Measurements from ENCODE around the gene ACBD6.

ACBD6 gene

DNA sequence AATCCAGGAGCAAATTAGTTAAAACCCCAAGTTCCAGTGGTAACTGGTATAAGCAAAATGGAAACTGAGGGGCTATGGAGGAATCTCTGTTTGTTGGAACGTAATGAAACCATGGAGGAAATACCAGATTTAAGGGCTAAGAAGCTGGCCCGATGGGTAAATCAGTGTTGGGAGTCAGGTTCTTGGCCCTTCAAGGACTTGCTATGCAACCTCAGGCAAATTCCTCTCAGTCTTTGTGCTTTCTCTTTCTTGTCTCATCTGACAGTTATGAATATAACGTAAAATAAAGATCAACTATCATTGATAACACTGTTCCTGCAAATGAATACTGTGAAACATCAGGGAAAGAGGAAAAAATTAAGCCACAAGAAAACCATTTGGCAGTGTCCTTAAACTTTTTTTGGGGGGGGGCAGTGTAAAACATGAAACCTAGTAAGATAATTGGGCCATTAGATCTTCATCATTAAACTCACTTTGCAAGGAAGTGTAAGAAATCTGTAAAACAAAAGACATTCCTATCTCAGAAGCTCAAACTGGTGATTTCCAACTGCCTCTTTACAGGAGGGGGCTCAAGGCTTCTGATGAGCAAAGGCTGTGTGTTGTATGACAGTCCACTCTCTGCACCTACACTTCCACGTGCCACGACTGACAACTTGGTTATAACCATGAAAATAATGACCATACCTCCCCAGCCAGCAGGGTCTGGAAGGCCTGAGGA, 224.7 kb downstream of the ACBD6 start:
- no peak for FAIRE-seq
- DNase-seq (ENCODE audit: insufficient read length, low spot score) = no peak

DNA sequence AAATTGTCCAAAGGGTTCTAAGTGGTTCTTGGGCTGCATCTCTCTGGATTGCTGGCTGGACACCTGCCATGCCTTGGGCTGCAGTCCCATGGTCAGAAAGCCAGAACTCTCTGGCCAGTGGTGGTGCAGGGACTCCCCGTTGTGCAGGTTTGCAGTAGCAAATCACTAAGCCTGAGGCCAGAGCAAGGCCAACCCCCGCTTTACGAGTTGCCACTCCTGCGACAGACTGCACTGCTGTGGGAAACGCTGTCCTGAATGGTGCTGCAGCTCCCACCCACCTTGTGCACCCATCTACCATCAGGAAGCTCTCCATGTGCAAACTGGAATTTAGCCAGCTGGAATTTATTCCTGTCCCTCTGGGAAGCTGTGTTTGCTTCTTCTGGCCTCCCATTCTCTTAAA, 226.7 kb downstream of the ACBD6 start:
- FAIRE-seq (no peak), DNase-seq (ENCODE audit: insufficient read length, low spot score) (no peak)

DNA sequence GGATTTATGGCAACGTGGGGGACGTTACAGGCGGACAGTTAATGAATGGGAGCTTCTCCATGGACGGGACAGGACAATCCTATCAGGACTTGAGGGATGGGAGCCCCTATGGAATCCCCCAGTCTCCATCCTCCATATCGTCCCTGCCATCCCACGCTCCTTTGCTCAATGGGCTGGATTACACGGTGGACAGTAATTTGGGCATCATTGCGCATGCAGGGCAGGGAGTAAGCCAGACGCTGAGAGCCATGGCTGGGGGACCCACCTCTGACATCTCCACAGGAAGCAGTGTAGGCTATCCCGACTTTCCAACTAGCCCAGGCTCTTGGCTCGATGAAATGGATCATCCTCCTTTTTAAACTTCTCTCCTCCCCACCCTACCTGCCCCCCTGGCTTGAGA, 228.2 kb downstream of the ACBD6 start:
- DNase-seq (ENCODE audit: insufficient read length, low spot score) (no peak), FAIRE-seq (no peak)

DNA sequence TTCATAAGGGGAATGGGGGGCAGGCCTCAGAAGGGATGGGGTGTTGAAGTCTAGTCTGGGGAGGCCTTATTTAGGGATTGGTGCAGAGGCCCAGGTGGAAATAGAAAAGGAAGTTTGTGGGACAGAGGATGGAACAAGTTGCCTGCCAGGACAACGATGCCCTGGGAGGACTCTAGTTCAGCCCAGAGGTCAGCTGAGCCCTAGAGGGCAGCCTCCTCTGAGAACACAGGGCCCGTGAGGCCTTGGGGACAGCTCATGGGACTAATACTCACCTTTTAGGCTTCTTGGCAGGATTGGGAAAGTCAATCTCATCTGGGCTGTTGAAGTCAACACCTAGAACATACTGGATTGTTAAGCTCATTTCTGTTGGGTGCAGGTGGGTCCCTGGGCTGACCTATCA, 229.3 kb downstream of the ACBD6 start:
- DNase-seq (ENCODE audit: insufficient read length, low spot score) (no peak), FAIRE-seq (no peak)

DNA sequence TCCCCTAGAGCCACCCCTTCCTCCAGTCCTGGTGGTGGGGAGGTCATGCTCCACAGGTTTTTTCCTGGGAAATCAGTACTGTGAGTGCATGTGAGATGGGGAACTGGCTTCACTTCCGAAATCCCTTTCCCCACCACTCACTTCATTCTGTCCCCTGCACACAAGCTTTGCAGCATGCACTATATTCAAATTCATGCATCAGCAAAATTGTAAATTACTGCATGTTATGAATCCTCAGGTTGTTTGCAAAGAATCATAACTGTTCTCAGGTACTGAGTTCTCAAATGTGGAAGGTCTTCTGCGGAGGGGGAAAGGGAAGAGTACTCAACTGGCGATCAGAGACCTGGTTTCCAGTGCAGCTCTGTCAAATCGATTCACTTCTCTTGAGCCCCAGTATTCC, 230.0 kb downstream of the ACBD6 start:
- FAIRE-seq = no peak

DNA sequence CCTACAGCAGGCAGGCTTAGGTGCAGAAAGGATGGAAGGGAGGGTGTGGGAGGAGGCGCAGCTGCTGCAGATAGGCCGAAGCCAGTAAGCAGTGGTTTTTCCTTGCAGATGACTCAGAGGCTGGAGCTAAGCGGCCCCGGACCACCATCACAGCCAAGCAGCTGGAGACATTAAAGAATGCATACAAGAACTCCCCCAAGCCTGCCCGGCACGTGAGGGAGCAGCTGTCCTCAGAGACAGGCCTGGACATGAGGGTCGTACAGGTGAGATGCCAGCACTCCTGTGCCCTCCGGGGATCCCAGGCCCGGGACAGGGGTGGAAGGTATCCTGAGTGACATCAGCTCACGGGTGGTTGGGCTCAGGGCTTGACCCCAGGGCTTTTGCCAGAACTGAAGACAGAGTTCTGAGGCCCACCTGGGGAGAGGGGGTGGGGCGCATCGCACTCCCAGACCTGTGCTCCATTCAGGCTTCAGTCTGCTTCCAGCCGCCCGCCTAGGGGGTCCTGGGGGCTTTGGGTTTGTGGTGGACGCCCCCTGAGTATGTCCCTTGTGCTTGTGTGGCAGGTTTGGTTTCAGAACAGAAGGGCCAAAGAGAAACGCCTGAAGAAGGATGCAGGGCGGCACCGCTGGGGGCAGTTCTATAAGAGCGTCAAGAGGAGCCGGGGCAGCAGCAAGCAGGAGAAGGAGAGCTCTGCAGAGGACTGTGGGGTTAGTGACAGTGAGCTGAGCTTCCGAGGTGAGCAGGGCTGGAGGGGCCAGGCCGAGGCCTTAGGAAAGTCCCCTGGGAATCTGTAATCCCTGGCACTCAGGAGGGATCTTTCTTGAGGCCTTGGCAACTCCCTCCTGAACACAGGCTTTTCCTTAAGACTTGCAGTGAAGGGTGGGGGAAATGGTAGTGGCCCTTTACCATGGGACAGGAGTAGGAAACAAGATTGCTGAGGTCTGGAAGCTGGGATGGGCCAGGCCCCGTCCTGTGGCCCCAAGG, 230.8 kb downstream of the ACBD6 start:
- FAIRE-seq (no peak), DNase-seq (ENCODE audit: insufficient read length, low spot score) (no peak)

More for the DNA sequence above, 230.0 kb downstream of the ACBD6 start:
- no peak for DNase-seq (ENCODE audit: insufficient read length, low spot score)

DNA sequence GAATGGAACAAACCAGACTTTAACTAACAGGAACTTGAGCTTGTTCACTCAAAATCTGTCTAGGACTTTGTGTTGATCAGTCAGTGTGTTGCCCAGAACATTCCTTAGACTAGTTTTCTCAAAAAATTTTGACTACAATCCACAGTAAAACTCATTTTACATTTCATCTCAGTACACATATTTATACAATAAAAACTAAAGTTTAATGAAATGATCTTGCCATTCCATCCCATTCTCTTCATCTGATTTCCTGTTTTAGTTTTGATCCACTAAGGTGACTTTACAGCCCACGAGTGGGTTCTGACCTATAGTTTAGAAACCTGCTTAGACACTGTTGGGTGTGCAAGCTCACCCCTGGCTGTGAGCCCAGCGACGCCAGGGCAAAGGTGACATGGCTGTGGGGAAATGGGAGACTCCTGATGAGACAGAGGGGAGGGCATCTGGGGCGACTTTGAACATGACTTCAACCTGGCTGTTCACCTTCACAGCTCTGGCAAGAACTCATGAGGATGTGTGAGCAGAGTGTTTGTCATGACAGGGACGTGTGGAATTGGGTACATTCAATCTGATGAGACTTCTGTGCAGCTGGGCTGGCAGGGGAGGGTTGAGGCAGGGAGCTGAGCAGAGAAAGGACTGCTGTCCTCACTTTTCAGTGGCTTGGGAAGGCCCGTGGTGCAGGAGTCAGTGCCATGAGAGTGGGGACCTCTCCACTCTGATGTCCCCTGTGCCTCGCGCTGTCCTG, 231.7 kb downstream of the ACBD6 start:
- DNase-seq (ENCODE audit: insufficient read length, low spot score) = no peak
- FAIRE-seq = no peak

DNA sequence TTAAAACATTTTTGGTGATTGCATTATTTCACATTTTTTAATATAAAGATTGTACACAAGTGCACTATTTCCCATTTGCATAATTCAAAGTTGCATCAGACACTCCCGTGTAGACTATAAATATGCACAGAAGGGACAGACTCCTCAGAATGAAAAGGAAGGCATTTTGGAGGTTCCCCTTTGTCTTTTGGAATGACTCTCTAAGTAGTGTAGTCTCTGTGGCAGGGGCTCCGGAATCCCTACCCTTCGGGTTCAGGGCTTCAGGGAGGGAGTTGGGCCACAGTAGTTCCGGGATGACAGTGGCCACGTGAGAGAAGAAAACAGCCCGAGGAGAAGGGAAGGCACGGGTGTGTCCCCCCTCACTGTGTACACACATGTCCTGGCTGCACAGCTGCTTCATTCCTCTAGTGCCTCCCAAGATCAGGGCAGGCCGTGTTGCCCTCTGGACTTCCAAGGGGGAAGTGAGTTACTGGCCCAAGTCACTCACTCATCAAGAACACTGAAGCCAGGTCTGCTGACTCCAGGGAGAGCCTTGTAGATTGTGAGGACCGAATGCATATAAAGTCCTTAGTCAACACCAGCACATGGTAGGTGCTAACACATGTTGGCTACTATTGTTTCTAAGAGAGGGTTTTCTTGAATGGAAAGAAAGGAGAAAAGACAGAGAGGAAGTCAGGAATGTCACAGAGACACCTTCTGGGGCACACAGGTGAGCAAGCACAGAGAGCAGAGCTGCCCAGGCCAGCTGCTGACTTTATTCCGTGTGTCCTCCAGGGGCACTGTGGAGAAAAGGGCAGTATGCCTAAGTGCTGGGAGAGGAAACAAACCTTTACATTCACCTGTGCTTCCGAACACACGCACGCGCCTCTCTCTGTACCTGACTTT, 232.5 kb downstream of the ACBD6 start:
- DNase-seq (ENCODE audit: insufficient read length, low spot score) = no peak
- no peak for FAIRE-seq

DNA sequence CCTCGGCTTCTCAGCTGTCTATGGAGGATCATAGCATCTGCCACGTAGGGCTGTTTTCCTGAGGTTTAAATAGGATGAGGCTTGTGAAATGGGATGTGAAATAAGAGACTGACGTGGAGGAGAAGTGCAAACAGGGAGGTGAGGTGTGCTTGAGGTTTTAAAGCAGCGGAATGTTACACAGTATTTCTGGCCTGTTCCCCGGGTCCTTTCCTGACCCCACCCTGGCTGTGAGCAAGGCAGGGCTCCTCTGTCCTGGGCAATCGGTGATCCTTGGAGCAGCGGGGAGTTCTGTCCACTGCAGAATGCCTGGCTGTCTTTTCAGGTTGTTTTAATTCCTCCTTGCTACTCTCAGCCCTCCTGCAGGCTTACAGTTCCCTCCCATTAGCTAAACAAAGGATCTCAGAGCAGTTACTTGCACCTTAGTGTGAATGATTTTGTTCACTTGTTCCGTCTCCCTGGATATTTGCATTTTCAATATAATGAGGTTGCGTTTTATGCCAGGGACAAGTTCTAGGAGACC, 233.8 kb downstream of the ACBD6 start:
- no peak for DNase-seq (ENCODE audit: insufficient read length, low spot score)
- no peak for FAIRE-seq

DNA sequence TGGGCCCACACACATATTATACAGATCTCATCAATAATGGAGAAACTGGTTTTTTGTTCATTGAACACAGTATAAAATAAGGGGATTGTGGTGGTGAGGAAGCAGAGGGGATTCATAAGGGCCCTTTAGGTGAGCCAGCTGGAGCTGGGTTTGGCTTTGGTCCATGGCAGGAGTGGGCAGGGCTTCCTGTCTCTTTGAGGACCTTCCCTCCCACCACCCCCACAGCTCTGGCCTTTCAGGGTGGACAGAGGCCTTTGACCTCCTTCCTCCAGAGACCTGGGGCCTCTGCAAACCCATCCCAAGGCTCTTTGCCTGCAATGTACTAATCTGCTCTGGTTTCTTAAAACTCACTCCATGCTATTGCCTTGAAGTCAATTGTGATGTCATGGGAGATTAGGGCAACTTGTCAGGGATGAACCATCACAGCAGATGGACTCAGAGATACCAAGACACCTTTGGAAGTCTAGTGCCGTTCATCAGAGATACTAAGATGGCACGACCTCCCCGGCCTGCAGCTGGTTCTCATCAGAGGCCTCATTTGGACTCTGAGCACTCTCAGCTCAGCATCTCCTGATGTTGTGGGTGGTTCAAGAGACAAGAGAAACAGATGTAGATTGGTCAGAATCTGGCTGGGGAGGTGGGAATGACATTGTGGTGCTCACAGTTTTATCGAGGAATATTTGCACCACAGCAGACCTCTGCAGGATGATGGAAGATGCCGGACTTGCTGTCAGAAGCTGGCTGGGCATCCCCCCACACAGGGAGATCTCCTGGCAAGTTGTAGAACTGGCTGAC, 234.4 kb downstream of the ACBD6 start:
- no peak for DNase-seq (ENCODE audit: insufficient read length, low spot score)
- FAIRE-seq = no peak

DNA sequence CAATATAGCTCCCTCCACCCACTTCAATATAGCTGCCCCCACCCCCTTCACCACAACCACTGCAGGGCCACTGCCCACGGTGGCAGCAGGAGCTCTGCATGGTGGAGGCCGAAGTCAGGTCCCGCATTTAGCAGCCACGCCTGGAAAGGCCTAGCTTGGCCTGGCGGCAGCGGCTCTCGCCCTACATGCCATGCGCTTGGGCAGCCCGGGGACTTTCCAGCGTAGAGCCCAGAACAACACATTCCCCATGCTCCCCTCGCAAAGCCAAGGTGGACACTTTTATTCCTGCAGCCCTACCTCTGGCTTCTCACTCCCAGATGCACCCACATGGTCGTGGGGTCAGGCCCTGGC, 235.2 kb downstream of the ACBD6 start:
- FAIRE-seq = no peak
- DNase-seq (ENCODE audit: insufficient read length, low spot score) = no peak

DNA sequence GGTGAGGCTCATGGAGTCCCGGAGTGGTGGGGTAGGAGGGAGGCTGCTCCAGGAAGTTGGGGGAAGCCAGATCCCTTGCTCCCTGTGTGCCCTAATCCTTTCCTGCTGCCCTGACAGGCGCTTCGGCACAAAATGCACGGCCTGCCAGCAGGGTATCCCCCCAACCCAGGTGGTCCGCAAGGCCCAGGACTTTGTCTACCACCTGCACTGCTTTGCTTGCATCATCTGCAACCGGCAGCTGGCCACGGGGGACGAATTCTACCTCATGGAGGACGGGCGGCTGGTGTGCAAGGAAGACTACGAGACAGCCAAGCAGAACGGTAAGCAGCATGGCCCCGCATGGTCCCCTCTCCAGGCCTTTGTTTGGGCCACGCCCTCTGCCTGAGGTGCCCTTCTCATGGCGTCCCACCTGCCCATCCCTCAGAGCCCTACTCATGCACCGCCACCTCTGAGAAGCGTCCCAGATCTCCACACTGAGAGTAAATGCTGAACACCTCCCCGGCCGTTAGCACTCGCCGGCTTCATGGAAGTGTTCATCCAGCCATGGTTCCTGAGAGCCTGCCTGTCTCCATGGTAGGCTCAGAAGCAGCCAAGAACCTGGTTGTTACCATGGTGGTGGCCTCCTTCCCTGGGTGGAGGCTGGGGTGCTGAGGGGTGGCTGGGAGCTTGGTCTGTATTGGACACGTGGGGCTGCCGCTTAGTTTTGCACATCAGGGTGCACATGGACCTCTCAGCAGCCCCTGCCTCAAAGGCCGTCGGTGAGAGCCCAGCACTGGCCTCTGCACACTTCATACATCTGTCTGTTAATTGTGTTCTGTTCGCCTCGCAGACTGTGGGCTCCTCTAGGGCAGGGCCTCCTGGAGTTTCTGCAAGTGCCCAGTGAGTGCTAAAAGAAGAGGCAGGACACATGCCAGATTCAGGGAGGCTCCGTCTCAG, 235.8 kb downstream of the ACBD6 start:
- FAIRE-seq (no peak), DNase-seq (ENCODE audit: insufficient read length, low spot score) (no peak)

DNA sequence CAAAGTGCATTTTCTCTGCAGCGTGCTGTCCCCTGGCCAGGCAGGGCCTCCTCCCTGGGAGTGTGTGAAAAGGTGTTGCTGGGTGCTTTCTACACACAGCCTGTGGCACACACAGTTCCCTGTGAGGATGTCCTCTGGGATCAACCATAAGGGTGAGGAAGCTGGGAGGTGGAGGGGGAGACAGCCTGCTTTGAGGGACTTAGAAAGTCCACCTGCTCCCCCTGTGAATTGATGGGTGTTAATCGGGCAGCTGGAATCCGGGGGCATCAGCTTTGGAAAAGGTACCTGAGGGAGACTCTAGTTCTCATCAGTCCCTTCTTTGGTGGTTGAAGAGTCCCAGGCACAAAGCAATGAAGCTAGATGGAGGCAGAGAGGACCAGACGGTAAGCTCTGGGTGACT, 236.5 kb downstream of the ACBD6 start:
- no peak for DNase-seq (ENCODE audit: insufficient read length, low spot score)
- no peak for FAIRE-seq

DNA sequence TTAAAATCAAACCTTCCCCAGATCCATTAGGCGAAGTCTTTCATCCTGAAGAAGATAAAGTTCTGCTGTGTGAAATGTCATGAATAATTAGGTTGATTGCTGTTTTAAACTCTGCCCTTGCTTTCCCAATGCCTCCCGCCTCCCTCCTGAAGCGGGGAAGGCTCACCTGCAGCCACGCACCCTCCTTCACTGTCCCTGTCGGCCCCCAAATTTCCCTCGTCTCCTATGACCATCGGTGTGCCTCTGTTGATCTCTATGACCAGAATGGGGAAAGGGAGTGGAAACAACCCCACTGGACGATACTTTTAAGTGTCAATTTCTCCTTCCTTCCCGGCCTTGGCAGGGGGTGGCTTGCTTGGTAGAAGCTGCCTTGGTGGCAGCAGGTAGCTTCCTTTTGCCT, 237.2 kb downstream of the ACBD6 start:
- FAIRE-seq = no peak
- no peak for DNase-seq (ENCODE audit: insufficient read length, low spot score)

DNA sequence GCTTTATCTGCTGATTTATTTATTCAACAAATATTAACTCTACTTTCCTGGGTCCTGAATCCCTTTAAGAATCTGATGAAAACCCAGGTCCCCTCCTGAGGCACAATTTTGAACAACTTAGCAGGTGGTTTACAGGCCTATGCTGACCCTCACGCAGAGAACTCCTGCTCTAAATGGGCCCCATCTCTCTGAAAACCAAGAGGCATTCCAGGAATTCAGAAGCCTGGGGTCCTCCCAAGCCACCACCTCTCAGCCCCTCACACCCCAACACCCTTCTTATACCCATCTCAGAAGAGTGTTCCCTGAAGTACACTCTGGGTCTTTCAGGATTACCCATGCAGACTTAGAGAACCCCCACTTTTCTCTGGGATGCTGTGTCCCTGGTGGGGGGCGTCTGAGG, 237.8 kb downstream of the ACBD6 start:
- FAIRE-seq = no peak

DNA sequence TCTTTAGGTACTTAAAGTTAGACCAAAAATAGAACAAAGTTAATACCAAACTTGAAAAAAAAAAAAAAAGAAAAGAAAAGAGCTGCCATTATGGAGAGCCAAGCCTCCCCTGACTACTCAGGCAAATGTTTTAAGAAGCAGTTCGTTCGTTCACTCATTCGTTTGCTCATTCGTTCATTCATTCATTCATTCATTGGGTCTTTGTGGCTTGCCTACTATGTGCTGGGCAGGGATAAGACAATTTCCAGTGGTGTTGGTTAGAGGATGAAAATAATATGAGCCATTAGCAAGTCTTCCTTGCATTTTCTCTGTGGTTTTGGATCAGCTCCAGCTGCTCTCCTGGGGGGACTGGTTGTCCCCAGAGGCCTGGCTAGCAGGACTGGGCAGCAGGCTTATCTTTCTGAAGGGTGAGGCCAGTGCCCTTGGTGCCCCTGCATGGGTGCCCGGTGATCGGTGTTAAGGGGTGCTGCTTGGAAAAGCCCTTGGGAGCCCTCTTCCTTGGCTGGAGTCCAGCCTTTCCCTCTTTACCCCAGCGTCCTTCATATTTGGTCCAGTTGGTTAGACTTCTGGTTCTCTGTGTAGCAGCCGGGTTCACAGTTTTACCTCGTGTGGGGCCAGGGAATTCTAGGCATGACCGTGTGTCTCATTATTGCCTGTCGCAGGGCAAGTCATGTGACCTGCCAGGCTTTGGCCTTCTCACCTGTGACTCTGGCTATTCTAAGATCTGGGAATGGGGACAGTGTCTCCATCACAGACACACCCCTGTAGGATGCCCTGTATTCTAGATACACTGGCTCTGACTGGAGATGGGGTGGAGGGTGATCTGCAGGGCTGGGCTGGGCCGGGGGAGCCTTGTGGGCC, 239.5 kb downstream of the ACBD6 start:
- FAIRE-seq (no peak), DNase-seq (ENCODE audit: insufficient read length, low spot score) (no peak)

More for the DNA sequence above, 237.8 kb downstream of the ACBD6 start:
- DNase-seq (ENCODE audit: insufficient read length, low spot score) = no peak

DNA sequence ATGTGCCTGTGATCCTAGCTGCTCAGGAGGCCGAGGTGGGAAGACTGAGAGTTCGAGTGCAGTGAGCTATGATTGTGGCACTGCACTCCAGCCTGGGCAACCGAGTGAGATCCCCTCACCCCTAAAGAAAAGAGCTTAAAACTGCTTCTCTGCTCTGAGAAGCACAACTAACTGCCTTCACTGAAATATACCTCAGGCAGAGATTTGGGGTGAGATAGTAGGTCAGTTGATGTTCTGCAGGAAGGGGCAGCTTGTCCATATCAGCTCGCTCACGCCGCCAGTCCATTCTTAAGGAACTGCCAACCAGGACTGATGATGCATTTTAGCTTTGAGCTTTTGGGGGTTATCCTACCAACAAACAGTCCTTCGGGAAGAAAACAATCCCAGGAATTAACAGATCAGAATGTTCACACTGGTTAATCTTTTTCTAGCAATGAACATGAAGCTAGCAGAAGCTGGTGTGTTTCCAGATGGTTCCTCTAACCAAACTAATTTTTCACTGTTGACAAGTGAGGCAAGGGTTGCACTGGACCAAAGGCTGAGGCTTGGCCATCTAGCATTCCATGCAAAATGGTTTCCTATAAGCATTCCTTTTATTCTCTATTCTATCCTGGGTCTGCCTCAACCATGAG, 240.7 kb downstream of the ACBD6 start:
- no peak for FAIRE-seq

More for the DNA sequence above, 240.7 kb downstream of the ACBD6 start:
- no peak for DNase-seq (ENCODE audit: insufficient read length, low spot score)

All from GM19239 (cell line).